H9 (cell line): ENCODE results near the gene CDH13. TPM values are rescaled to one million over a fixed set of nuclear protein-coding genes. Genes with fewer than 3 reads are reported as not detected.

ENCODE experiments used
- DNase-seq: peaks from one replicate; pipeline ENCODE4 v3.0.0-alpha.2; 2017
- H2AFZ ChIP-seq: one replicate; pipeline ENCODE4 v1.6.1; 2013; ENCODE audit warnings: mild to moderate bottlenecking, low read length, control low read depth, moderate library complexity
- H2AK5ac ChIP-seq: 2 replicates; pipeline ENCODE4 v1.6.1; 2013; ENCODE audit warnings: low read length, control low read depth, mixed read lengths; ENCODE audit not compliant: insufficient read length
- H2BK120ac ChIP-seq: one replicate; pipeline ENCODE4 v1.6.1; 2013; ENCODE audit warnings: low read depth, mild to moderate bottlenecking, low read length, control low read depth, inconsistent platforms; ENCODE audit not compliant: poor library complexity, severe bottlenecking
- H2BK12ac ChIP-seq: 2 replicates; pipeline ENCODE4 v1.6.1; 2013; ENCODE audit warnings: low read length, control low read depth, mixed read lengths, low read depth; ENCODE audit not compliant: insufficient read length
- H2BK15ac ChIP-seq: 2 replicates; pipeline ENCODE4 v1.6.1; 2013; ENCODE audit warnings: low read depth, low read length, control low read depth
- H2BK20ac ChIP-seq: one replicate; pipeline ENCODE4 v1.6.1; 2013; ENCODE audit warnings: low read depth, mild to moderate bottlenecking, low read length, control low read depth, inconsistent platforms; ENCODE audit not compliant: poor library complexity, severe bottlenecking
- H2BK5ac ChIP-seq: 2 replicates; pipeline ENCODE4 v1.6.1; 2013; ENCODE audit warnings: low read length, control low read depth, mixed read lengths; ENCODE audit not compliant: insufficient read length
- H3K14ac ChIP-seq: 2 replicates; pipeline ENCODE4 v1.6.1; 2013; ENCODE audit warnings: low read length, control low read depth; ENCODE audit not compliant: insufficient read depth
- H3K18ac ChIP-seq: 2 replicates; pipeline ENCODE4 v1.6.1; 2013; ENCODE audit warnings: low read depth, mild to moderate bottlenecking, mixed read lengths, low read length, control low read depth; ENCODE audit not compliant: insufficient read length
- H3K23ac ChIP-seq: 2 replicates; pipeline ENCODE4 v1.6.1; 2013; ENCODE audit warnings: low read length, control low read depth, mixed read lengths, low read depth; ENCODE audit not compliant: insufficient read length
- H3K23me2 ChIP-seq: 2 replicates; pipeline ENCODE4 v1.6.1; 2013; ENCODE audit warnings: low read depth, mild to moderate bottlenecking, mixed read lengths, low read length, control low read depth; ENCODE audit not compliant: insufficient read length, poor library complexity, severe bottlenecking
- H3K27ac ChIP-seq: 2 replicates; pipeline ENCODE4 v1.5.1; 2013; ENCODE audit warnings: low read length, control low read depth, mixed read lengths, low read depth; ENCODE audit not compliant: insufficient read length
- H3K27me3 ChIP-seq: 2 replicates; pipeline ENCODE4 v1.6.1; 2013; ENCODE audit warnings: low read length, control low read depth, inconsistent platforms; ENCODE audit not compliant: insufficient read depth
- H3K4ac ChIP-seq: 2 replicates; pipeline ENCODE4 v1.6.1; 2013; ENCODE audit warnings: low read depth, mild to moderate bottlenecking, control low read depth, inconsistent platforms, low read length, moderate library complexity
- H3K4me1 ChIP-seq: 2 replicates; pipeline ENCODE4 v1.6.1; 2013; ENCODE audit warnings: low read length, control low read depth, inconsistent platforms; ENCODE audit not compliant: insufficient read depth
- H3K4me2 ChIP-seq: 2 replicates; pipeline ENCODE4 v1.6.1; 2013; ENCODE audit warnings: low read length, control low read depth, mixed read lengths; ENCODE audit not compliant: insufficient read length, insufficient read depth
- H3K56ac ChIP-seq: 2 replicates; pipeline ENCODE4 v1.6.1; 2013; ENCODE audit warnings: low read depth, mild to moderate bottlenecking, mixed read lengths, low read length, control low read depth; ENCODE audit not compliant: insufficient read length
- H3K79me1 ChIP-seq: 2 replicates; pipeline ENCODE4 v1.6.1; 2013; ENCODE audit warnings: low read depth, mild to moderate bottlenecking, moderate library complexity, low read length, control low read depth, inconsistent platforms; ENCODE audit not compliant: insufficient read depth, poor library complexity, severe bottlenecking
- H3K79me2 ChIP-seq: 2 replicates; pipeline ENCODE4 v1.6.1; 2013; ENCODE audit warnings: low read length, control low read depth, inconsistent platforms; ENCODE audit not compliant: insufficient read depth
- H3K9ac ChIP-seq: 2 replicates; pipeline ENCODE4 v1.6.1; 2013; ENCODE audit warnings: low read length, control low read depth, mixed read lengths; ENCODE audit not compliant: insufficient read length; ENCODE audit errors: extremely low read depth
- H3K9me3 ChIP-seq: one replicate; pipeline ENCODE4 v1.6.1; 2013; ENCODE audit warnings: low read depth, low read length, inconsistent platforms; ENCODE audit not compliant: control insufficient read depth
- H3T11ph ChIP-seq: one replicate; pipeline ENCODE4 v1.6.1; 2013; ENCODE audit warnings: mild to moderate bottlenecking, low read length, control low read depth, inconsistent platforms
- H4K20me1 ChIP-seq: one replicate; pipeline ENCODE4 v1.6.1; 2013; ENCODE audit not compliant: control insufficient read depth, insufficient read length, insufficient read depth
- H4K5ac ChIP-seq: 2 replicates; pipeline ENCODE4 v1.6.1; 2013; ENCODE audit warnings: low read depth, mild to moderate bottlenecking, mixed read lengths, low read length, control low read depth; ENCODE audit not compliant: insufficient read length
- H4K8ac ChIP-seq: replicated peaks from 2 replicates; pipeline ENCODE4 v1.6.1; 2013; ENCODE audit warnings: low read length, control low read depth, mixed read lengths, low read depth; ENCODE audit not compliant: insufficient read length
- H4K91ac ChIP-seq: 2 replicates; pipeline ENCODE4 v1.6.1; 2013; ENCODE audit warnings: low read depth, mild to moderate bottlenecking, moderate library complexity, mixed read lengths, low read length, control low read depth; ENCODE audit not compliant: insufficient read length
- H3K27ac Mint-ChIP-seq, 3 experiments: 2 replicates in 2 of 3; 3 replicates in 1 of 3; pipeline ENCODE4 v1.8.0; 2020 to 2021; ENCODE audit warnings: mixed read lengths in 3 of 3, mild to moderate bottlenecking in 1 of 3, moderate library complexity in 1 of 3
- H3K27me3 Mint-ChIP-seq: 2 replicates; pipeline ENCODE4 v1.8.0; 2021; ENCODE audit warnings: low read depth, mild to moderate bottlenecking, moderate library complexity, mixed read lengths
- H3K36me3 Mint-ChIP-seq, 3 experiments: 2 replicates in 2 of 3; 3 replicates in 1 of 3; pipeline ENCODE4 v1.8.0; 2020 to 2021; ENCODE audit warnings: low read depth in 3 of 3, mixed read lengths in 3 of 3; ENCODE audit not compliant: insufficient read depth in 1 of 3
- H3K4me1 Mint-ChIP-seq, 2 experiments: 2 replicates each; pipeline ENCODE4 v1.8.0; 2020; ENCODE audit warnings: mixed read lengths in 2 of 2
- H3K4me3 Mint-ChIP-seq, 2 experiments: 2 replicates in 1 of 2; 3 replicates in 1 of 2; pipeline ENCODE4 v1.8.0; 2020 to 2021; ENCODE audit warnings: mild to moderate bottlenecking in 2 of 2, mixed read lengths in 2 of 2, moderate library complexity in 1 of 2
- H3K9me3 Mint-ChIP-seq, 2 experiments: 2 replicates in 1 of 2; 3 replicates in 1 of 2; pipeline ENCODE4 v1.8.0; 2020; ENCODE audit warnings: mild to moderate bottlenecking in 2 of 2, mixed read lengths in 2 of 2, moderate library complexity in 1 of 2
- WGBS: extraction: QIAGEN DNeasy Blood & Tissue Kit; methylation state at CpG from one replicate; pipeline ENCODE4 v1.1.7; 2013; ENCODE audit warnings: missing lambda C conversion rate, low lambda C conversion rate, mixed read lengths; ENCODE audit not compliant: insufficient read length; ENCODE audit errors: extremely low coverage; 5-methylcytosine and 5-hydroxymethylcytosine counted together
- total RNA-seq: library from RNA; stranded (reverse); gene quantifications from 2 replicates; pipeline ENCODE4 v1.2.1, GENCODE V29; 2021
- TF ChIP-seq, protein P1 (sequence below): fragments of 200-600 bp; sonication (generic); conservative IDR thresholded peaks from 3 replicates; pipeline ENCODE4 v1.8.0; 2021; ENCODE audit warnings: antibody characterized with exemption, mild to moderate bottlenecking

CDH13 gene
- total RNA-seq, 1 experiment from 2014 or later, result 1.5 TPM

DNA sequence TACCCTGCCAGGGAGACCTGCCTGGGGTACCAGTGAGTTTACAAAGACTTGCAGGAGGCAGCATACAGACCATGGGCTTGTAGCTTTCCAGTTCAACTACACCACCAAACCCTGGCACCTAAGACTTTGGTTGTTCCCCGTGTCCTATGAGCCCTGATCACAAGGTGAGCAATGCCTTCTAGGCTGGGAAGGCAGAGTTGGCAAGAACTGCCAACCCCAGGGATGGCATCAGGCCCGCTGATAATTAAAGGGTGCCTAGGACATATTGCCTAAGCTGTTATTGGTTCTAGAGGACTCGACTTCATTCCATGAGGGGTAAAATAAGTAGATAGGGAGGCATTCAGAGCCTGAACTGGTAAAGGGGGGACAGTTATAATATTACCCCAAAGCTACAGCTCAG is 41.3 kb downstream of the CDH13 start:
- H4K5ac ChIP-seq, result no peak overlapping the region
- no peaks in the 10 kb centered on the region for H3K79me2 ChIP-seq
- H4K91ac ChIP-seq, result no peak overlapping the region
- H3K23me2 ChIP-seq, result no peaks in the 10 kb centered on the region
- H3K14ac ChIP-seq, result no peak overlapping the region
- no peak overlapping the region for H3K4me2 ChIP-seq
- no peaks in the 10 kb centered on the region; the same call in none of the 2 replicates for H3K27me3 Mint-ChIP-seq
- H3K56ac ChIP-seq, result no peak overlapping the region
- H2BK120ac ChIP-seq, result no peak overlapping the region
- no peaks in the 10 kb centered on the region for H3K9me3 ChIP-seq
- H2BK15ac ChIP-seq, result no peak overlapping the region
- H3K9ac ChIP-seq, result no peak overlapping the region
- peaks cover 4 to 8% of the 10 kb centered on the region in 2 experiments; a peak in 2 of 4 replicates for H3K4me1 Mint-ChIP-seq
- no peak overlapping the region for H2BK5ac ChIP-seq
- no peak overlapping the region for H2BK12ac ChIP-seq
- no peak overlapping the region for H3K23ac ChIP-seq
- no peak overlapping the region for H3K27ac ChIP-seq
- H3T11ph ChIP-seq, result no peak overlapping the region
- no peaks in the 10 kb centered on the region for H3K27me3 ChIP-seq
- TF ChIP-seq, protein P1, sequence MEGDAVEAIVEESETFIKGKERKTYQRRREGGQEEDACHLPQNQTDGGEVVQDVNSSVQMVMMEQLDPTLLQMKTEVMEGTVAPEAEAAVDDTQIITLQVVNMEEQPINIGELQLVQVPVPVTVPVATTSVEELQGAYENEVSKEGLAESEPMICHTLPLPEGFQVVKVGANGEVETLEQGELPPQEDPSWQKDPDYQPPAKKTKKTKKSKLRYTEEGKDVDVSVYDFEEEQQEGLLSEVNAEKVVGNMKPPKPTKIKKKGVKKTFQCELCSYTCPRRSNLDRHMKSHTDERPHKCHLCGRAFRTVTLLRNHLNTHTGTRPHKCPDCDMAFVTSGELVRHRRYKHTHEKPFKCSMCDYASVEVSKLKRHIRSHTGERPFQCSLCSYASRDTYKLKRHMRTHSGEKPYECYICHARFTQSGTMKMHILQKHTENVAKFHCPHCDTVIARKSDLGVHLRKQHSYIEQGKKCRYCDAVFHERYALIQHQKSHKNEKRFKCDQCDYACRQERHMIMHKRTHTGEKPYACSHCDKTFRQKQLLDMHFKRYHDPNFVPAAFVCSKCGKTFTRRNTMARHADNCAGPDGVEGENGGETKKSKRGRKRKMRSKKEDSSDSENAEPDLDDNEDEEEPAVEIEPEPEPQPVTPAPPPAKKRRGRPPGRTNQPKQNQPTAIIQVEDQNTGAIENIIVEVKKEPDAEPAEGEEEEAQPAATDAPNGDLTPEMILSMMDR, result no peak
- no peak overlapping the region; a peak in 1 of 7 replicates for H3K27ac Mint-ChIP-seq
- no peaks in the 10 kb centered on the region for H3K4me1 ChIP-seq
- H4K8ac ChIP-seq, result no peak overlapping the region
- H3K9me3 Mint-ChIP-seq, result no peaks in the 10 kb centered on the region
- H2AK5ac ChIP-seq, result no peak overlapping the region
- no peaks in the 10 kb centered on the region for H4K20me1 ChIP-seq
- H3K4me3 Mint-ChIP-seq, result no peak overlapping the region
- H3K36me3 Mint-ChIP-seq, result no peaks in the 10 kb centered on the region
- no peak overlapping the region for H2AFZ ChIP-seq
- H3K79me1 ChIP-seq, result no peaks in the 10 kb centered on the region
- DNase-seq, result no peak
- no peak overlapping the region for H3K4ac ChIP-seq
- H3K18ac ChIP-seq, result no peak overlapping the region
- no peak overlapping the region for H2BK20ac ChIP-seq
- whole genome bisulfite sequencing, result no CpG with 5 or more reads among the region's 3 CpGs
